GM23248 (cell line): ENCODE measurements around the gene DENND2A. TPM values are rescaled to one million over a fixed set of nuclear protein-coding genes. Genes with fewer than 3 reads are reported as not detected.

Source experiments
- DNase-seq: peaks from one replicate; pipeline ENCODE4 v3.0.0-alpha.2; 2015
- H2AFZ ChIP-seq: fragments of 200-600 bp; sonication (generic); 2 replicates; pipeline ENCODE4 v1.6.1; 2016; ENCODE audit warnings: antibody characterized with exemption
- H3F3A ChIP-seq: fragments of 200-600 bp; sonication (generic); 2 replicates; pipeline ENCODE4 v1.6.1; 2016; ENCODE audit warnings: mild to moderate bottlenecking, antibody characterized with exemption, mixed run types; ENCODE audit not compliant: insufficient read depth
- H3K27ac ChIP-seq: fragments of 200-600 bp; sonication (generic); 2 replicates; pipeline ENCODE4 v1.5.1; 2016; ENCODE audit warnings: mild to moderate bottlenecking
- H3K27me3 ChIP-seq: fragments of 200-600 bp; sonication (generic); replicated peaks from 2 replicates; pipeline ENCODE4 v1.6.1; 2016; ENCODE audit warnings: mild to moderate bottlenecking; ENCODE audit not compliant: insufficient read depth
- H3K36me3 ChIP-seq: fragments of 200-600 bp; sonication (generic); 2 replicates; pipeline ENCODE4 v1.6.1; 2016; ENCODE audit warnings: low read depth, mild to moderate bottlenecking
- H3K4me1 ChIP-seq: fragments of 200-600 bp; sonication (generic); 2 replicates; pipeline ENCODE4 v1.6.1; 2016; ENCODE audit warnings: mild to moderate bottlenecking; ENCODE audit not compliant: insufficient read depth
- H3K4me2 ChIP-seq: fragments of 200-600 bp; sonication (generic); one replicate; pipeline ENCODE4 v1.6.1; 2016; ENCODE audit warnings: mild to moderate bottlenecking; ENCODE audit not compliant: unreplicated experiment
- H3K4me3 ChIP-seq: fragments of 200-600 bp; sonication (generic); 2 replicates; pipeline ENCODE4 v1.5.1; 2016; ENCODE audit warnings: mild to moderate bottlenecking
- H3K79me2 ChIP-seq: fragments of 200-600 bp; sonication (generic); 2 replicates; pipeline ENCODE4 v1.6.1; 2016; ENCODE audit warnings: mild to moderate bottlenecking; ENCODE audit not compliant: insufficient read depth
- H3K9ac ChIP-seq: fragments of 200-600 bp; sonication (generic); 2 replicates; pipeline ENCODE4 v1.6.1; 2016; ENCODE audit warnings: mild to moderate bottlenecking
- H3K9me2 ChIP-seq: fragments of 200-600 bp; sonication (generic); 2 replicates; pipeline ENCODE4 v1.6.1; 2016; ENCODE audit warnings: mixed run types, mild to moderate bottlenecking, moderate library complexity; ENCODE audit not compliant: insufficient read depth
- H3K9me3 ChIP-seq: fragments of 200-600 bp; sonication (generic); one replicate; pipeline ENCODE4 v1.6.1; 2017; ENCODE audit warnings: low read depth
- H4K20me1 ChIP-seq: fragments of 200-600 bp; sonication (generic); 2 replicates; pipeline ENCODE4 v1.6.0; 2016; ENCODE audit not compliant: insufficient read depth
- EZH2 ChIP-seq: fragments of 200-600 bp; sonication (generic); IDR thresholded peaks from 2 replicates; pipeline ENCODE4 v1.6.1; 2018; ENCODE audit warnings: antibody characterized with exemption, mild to moderate bottlenecking; ENCODE audit not compliant: insufficient read depth, poor library complexity, severe bottlenecking
- EZH2phosphoT487 ChIP-seq: fragments of 200-600 bp; sonication (generic); IDR thresholded peaks from 2 replicates; pipeline ENCODE4 v1.6.1; 2018; ENCODE audit warnings: antibody characterized with exemption, moderate library complexity, mild to moderate bottlenecking, low read depth; ENCODE audit not compliant: insufficient read depth
- WGBS, 2 experiments: methylation state at CpG; one replicate each; pipeline ENCODE4 v1.1.6; 2015 to 2017; ENCODE audit warnings: low lambda C conversion rate in 2 of 2, low coverage in 1 of 2; ENCODE audit errors: missing lambda C conversion rate in 2 of 2; 5-methylcytosine and 5-hydroxymethylcytosine counted together
- in situ Hi-C: fragments of 300-500 bp; cut with MboI; formaldehyde crosslinking; loops from 2 replicates; pipeline ENCODE4 v1.15.0; 2020
- polyA plus RNA-seq: library from polyadenylated mRNA; unstranded; fragments of >200 nt; fragmentation: Nextera tagmentation; extraction: Ambion mirVana; gene quantifications from 2 replicates; pipeline ENCODE4 v1.2.1, GENCODE V29; 2016
- total RNA-seq: library from RNA; depleted of rRNA; stranded (reverse); fragments of >200 nt; shearing (Covaris generic); gene quantifications from 2 replicates; pipeline ENCODE4 v1.2.3, GENCODE V29; 2014

DENND2A gene
- total and polyA plus RNA-seq, 2 experiments from 2014 or later, result 0.78 to 2.2 TPM

- peaks cover 4% of the 10 kb centered on the region; the same call in 1 of the 2 replicates for H3K4me1 ChIP-seq
- no peak overlapping the region for H3K4me3 ChIP-seq
- no peaks in the 10 kb centered on the region for H3K36me3 ChIP-seq
- H2AFZ ChIP-seq, result no peak overlapping the region
- no peak overlapping the region for H3K4me2 ChIP-seq
- no peak overlapping the region for H3K27ac ChIP-seq
- WGBS, 2 experiments, result 62 to 72% methylated on average over 3 of the region's 3 CpGs
- H3K79me2 ChIP-seq, result no peaks in the 10 kb centered on the region
- H3F3A ChIP-seq, result no peaks in the 10 kb centered on the region
- TF ChIP-seq EZH2phosphoT487, result no peak
- TF ChIP-seq EZH2, result no peak
- no peak overlapping the region for H3K9ac ChIP-seq
- no peak for DNase-seq
- in situ Hi-C loops, result no loop called here
- H3K9me3 ChIP-seq, result no peaks in the 10 kb centered on the region
- no peaks in the 10 kb centered on the region for H3K9me2 ChIP-seq
- H3K27me3 ChIP-seq, result no peaks in the 10 kb centered on the region
- H4K20me1 ChIP-seq, result no peaks in the 10 kb centered on the region
Observed at GRCh38 chr7:140586516-140586915, 54.1 kb downstream of the DENND2A start.

GRCh38 chr7:140585333-140585732 is 55.3 kb downstream of the DENND2A start:
- H3F3A ChIP-seq, result no peaks in the 10 kb centered on the region
- H3K4me2 ChIP-seq, result no peak overlapping the region
- H3K4me1 ChIP-seq, result no peaks in the 10 kb centered on the region
- DNase-seq, result no peak
- H3K79me2 ChIP-seq, result no peaks in the 10 kb centered on the region
- 95 to 96% methylated on average over 7 of the region's 7 CpGs for WGBS, 2 experiments
- H3K27ac ChIP-seq, result no peak overlapping the region
- TF ChIP-seq EZH2phosphoT487, result no peak
- no peak for TF ChIP-seq EZH2
- in situ Hi-C loops, result no loop called here
- H3K9me2 ChIP-seq, result no peaks in the 10 kb centered on the region
- H3K4me3 ChIP-seq, result no peak overlapping the region
- no peak overlapping the region for H3K9ac ChIP-seq
- no peaks in the 10 kb centered on the region for H4K20me1 ChIP-seq
- no peaks in the 10 kb centered on the region for H3K36me3 ChIP-seq
- no peaks in the 10 kb centered on the region for H3K27me3 ChIP-seq
- no peaks in the 10 kb centered on the region for H3K9me3 ChIP-seq
- no peak overlapping the region for H2AFZ ChIP-seq

GRCh38 chr7:140584195-140584851 is 56.3 kb downstream of the DENND2A start:
- no peak overlapping the region for H3K4me3 ChIP-seq
- H3F3A ChIP-seq, result no peaks in the 10 kb centered on the region
- no peaks in the 10 kb centered on the region for H3K79me2 ChIP-seq
- no peak for DNase-seq
- in situ Hi-C loops, result no loop called here
- H3K9me3 ChIP-seq, result no peaks in the 10 kb centered on the region
- H4K20me1 ChIP-seq, result no peaks in the 10 kb centered on the region
- no peak overlapping the region for H3K27ac ChIP-seq
- 87 to 88% methylated on average over 4 of the region's 4 CpGs for WGBS, 2 experiments
- no peak overlapping the region for H3K9ac ChIP-seq
- no peak overlapping the region for H2AFZ ChIP-seq
- H3K27me3 ChIP-seq, result no peaks in the 10 kb centered on the region
- H3K4me1 ChIP-seq, result no peaks in the 10 kb centered on the region
- no peak for TF ChIP-seq EZH2phosphoT487
- TF ChIP-seq EZH2, result no peak
- no peaks in the 10 kb centered on the region for H3K9me2 ChIP-seq
- no peak overlapping the region for H3K4me2 ChIP-seq
- no peaks in the 10 kb centered on the region for H3K36me3 ChIP-seq

GRCh38 chr7:140581411-140581810 is 59.2 kb downstream of the DENND2A start:
- 79 to 81% methylated on average over 10 of the region's 10 CpGs for WGBS, 2 experiments
- DNase-seq, result no peak
- no peaks in the 10 kb centered on the region for H3K9me3 ChIP-seq

GRCh38 chr7:140577651-140578050 is 63.0 kb downstream of the DENND2A start:
- in situ Hi-C loops, result no loop called here
- Histone ChIP-seq H3K9me3 (no peaks in the 10 kb centered on the region), H3K36me3 (no peaks in the 10 kb centered on the region), H3K4me1 (no peaks in the 10 kb centered on the region), H3K4me3 (no peak overlapping the region), H3K27me3 (no peaks in the 10 kb centered on the region), H3F3A (no peaks in the 10 kb centered on the region; the same call in 1 of the 2 replicates), H3K9ac (no peak overlapping the region), H3K9me2 (no peaks in the 10 kb centered on the region), H4K20me1 (no peaks in the 10 kb centered on the region), H3K27ac (no peak overlapping the region), H2AFZ (no peak overlapping the region), H3K4me2 (no peak overlapping the region), H3K79me2 (no peaks in the 10 kb centered on the region)
- TF ChIP-seq EZH2, result no peak
- TF ChIP-seq EZH2phosphoT487, result no peak
- no peak for DNase-seq
- WGBS, 2 experiments, result 84 to 87% methylated on average over 5 of the region's 5 CpGs

More at GRCh38 chr7:140581411-140581810, 59.2 kb downstream of the DENND2A start:
- Histone ChIP-seq H2AFZ (no peak overlapping the region), H3K9me2 (no peaks in the 10 kb centered on the region), H3K4me1 (no peaks in the 10 kb centered on the region), H3K9ac (no peak overlapping the region), H3K27ac (no peak overlapping the region), H3K27me3 (no peaks in the 10 kb centered on the region), H3K4me3 (no peak overlapping the region), H3K36me3 (no peaks in the 10 kb centered on the region), H3F3A (no peaks in the 10 kb centered on the region; the same call in 1 of the 2 replicates), H3K4me2 (no peak overlapping the region), H3K79me2 (no peaks in the 10 kb centered on the region), H4K20me1 (no peaks in the 10 kb centered on the region)
- TF ChIP-seq EZH2phosphoT487, result no peak
- TF ChIP-seq EZH2, result no peak
- in situ Hi-C loops, result no loop called here
